Measurements from ENCODE around the gene GCK.
"Not testable (repeated sequence)": the region's sequence is repeated elsewhere in the genome, so short reads cannot be mapped to it uniquely, and the experiment has no call there.

The GCK gene

DNA sequence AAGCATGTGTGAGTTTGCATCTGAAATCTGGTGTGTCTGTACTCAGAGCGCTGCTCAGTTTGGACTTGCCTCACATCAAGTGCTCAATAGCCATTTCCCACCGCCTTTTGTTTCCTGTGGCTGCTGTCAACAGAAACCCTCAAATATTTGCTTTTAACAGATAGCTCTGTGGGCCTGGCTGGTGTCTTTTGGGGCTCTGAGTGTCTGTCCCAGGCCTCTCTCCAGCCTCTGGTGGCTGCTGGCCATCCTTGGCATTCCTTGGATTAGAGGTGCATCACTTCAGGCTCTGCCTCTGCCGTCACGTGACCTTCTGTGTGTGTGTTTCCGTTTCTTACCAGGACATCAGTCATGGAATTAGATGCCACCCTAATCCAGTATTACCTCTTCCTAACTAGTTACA lies 20.9 kb upstream of the GCK start:
- in situ Hi-C loops (cut with MboI; ENCODE audit: low sequenced_read_pairs), result no loop called here

DNA sequence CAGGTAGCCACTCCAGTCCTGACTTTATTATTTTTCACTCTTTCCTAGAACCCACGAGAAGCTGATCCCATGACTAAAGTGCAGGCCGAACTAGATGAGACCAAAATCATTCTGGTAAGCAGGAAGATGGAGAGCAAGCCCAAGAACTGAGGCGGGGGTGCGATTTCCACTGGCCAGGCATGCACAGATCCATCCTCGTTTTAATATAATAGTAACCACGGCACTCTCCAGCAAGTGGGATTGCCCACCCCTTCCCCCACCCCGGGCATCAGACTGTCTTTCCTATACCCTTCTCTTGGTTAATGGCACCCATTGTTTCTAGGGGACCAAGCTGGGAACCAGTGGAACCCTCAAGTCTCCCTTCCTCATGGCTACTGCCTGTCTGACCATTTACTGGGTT lies 18.8 kb upstream of the GCK start:
- in situ Hi-C loops (cut with MboI; ENCODE audit: low sequenced_read_pairs), result no loop called here

DNA sequence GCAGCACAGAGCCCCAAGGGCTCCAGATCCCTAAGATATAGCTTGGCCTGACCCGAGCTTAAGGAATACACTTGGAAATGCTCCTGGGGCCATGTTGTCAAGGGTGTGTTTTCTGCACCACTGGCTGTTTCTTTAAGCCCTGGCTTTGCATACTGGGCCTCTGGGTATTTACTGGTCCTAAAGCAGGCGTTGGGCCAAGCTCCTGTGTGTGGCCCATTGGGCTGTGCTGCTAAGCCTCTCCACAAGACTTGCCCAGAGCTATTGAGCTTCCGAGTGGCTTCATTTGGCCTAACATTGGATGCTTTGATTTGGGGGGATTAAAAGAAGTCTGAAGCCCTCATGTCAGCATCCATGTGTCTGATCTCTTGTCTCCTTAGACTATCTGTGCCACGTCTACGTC lies 16.8 kb upstream of the GCK start:
- in situ Hi-C loops (cut with MboI; ENCODE audit: low sequenced_read_pairs), result no loop called here

DNA sequence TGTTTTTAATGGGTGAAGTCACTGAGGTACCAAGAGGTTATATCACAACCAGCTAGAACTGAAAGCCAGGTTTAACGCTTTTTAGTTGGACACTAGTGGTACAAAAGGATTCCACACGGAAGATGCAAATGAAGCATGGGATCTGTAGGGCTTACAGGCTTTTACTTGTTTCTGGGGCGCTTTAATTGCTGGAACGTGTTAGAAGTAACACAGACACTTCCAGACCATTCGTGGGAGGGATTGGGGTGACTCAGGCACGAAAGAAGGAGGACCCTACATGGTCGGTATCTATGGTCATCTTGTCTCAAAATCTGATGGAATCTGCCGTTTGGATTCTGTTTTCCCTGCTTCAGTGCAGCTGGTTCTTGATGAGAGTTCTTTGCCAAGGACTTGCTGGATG lies 12.6 kb upstream of the GCK start:
- in situ Hi-C loops (cut with MboI; ENCODE audit: low sequenced_read_pairs), result no loop called here

DNA sequence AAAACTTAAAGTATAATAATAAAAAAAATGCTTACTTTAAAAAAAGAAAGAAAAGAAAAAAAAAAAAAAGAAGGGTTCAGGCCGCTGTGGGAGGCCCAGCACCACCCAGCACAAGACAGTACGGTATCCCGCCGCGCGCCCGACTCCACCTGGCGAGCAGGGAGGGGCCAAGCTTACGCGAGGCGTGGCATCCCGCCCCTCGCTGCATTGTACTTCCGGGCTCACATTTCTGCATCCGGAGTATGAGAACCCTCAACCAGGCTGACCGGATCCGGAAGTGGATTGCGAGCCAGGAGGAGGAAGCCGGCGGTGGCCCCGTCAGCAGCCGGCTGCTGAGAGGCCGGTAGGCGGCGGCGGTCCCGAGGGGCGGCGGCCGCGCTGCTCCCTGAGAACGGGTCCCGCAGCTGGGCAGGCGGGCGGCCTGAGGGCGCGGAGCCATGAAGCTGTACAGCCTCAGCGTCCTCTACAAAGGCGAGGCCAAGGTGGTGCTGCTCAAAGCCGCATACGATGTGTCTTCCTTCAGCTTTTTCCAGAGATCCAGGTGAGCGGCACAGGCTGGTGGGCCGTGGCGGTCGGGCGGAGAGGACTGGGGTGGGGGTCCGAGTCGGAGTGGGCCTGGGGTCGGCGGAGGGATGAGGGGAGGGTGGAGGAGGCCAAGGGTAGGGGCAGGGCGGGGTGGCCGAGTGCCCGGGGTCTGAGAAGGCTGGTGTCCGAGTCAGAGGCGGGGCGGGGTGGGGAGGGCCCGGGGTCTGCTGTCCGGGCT lies 11.6 kb upstream of the GCK start, which contains the start of gene YKT6:
Gene YKT6 (plus strand): TSS at position 280 of the 763 bp plus-strand sequence. CDS start 158 bp downstream, at position 438.
- in situ Hi-C loops (cut with MboI; ENCODE audit: low sequenced_read_pairs), result no loop called here

DNA sequence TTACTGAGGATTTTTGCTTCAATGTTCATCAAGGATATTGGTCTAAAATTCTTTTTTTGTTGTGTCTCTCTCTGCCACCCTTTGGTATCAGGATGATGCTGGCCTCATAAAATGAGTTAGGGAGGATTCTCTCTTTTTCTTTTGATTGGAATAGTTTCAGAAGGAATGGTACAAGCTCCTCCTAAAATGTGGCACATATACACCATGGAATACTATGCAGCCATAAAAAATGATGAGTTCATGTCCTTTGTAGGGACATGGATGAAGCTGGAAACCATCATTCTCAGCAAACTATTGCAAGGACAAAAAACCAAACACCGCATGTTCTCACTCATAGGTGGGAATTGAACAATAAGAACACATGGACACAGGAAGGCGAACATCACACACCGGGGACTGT lies 10.9 kb upstream of the GCK start:
- in situ Hi-C loops (cut with MboI; ENCODE audit: low sequenced_read_pairs), result not testable (repeated sequence)

DNA sequence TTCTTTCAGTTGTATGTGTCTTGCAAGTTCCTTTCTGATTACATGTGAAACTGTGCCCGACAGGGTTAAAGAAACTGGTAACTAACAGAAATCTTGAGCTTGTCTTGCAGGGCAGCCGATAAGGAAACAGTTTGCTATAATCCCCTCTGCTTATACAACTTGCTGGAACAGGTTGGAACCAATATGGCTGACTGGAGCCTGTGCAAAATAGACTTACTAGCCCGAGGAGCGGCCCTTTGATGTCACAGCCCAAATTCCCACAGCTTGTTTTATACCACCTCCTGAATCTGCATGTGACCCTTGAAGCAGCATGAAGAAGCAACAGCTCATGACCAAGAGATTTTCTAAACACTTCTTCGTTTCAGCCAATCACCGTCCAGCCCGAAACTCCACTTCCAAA lies 8.2 kb upstream of the GCK start:
- in situ Hi-C loops (cut with MboI; ENCODE audit: low sequenced_read_pairs), result no loop called here

DNA sequence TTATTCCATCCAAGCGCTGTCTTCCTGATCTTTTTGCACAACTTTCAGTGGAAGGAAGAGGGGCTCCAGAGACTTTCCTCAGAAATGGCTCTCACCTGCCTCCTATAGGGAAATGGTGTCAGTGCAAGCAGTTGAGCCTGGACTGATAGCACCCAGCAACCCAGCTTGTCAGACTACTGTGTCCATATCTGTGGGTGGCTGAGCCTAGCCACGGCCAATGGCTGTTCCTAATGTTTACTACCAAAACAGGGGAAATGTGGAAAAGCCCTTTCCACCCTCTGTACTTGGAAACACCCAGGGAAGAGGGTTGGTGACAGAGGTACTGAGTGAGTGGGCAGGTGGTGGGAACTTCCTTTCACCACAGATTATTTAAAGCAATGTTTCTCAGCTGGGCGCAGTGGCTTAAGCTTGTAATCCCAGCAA lies 7.2 kb upstream of the GCK start:
- in situ Hi-C loops (cut with MboI; ENCODE audit: low sequenced_read_pairs), result no loop called here

DNA sequence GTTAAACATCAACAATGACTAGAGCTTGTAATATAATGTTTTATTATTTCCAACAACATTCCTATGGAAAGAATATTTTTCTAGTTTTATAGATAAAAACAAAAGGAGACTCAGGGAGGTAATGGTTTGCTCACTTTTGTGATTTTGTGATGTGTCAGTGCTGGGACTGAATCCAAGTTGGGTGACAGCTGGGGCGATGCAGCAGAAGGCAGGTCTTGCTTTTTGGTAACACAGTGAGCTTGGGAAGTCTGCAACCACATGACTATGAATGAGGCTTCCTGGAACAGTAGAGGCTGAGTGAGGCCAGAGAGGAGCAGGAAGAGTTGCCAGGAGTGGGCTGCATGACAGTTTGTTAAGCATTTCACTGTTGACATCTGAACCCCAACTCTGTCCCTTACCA lies 6.7 kb upstream of the GCK start:
- in situ Hi-C loops (cut with MboI; ENCODE audit: low sequenced_read_pairs), result no loop called here

DNA sequence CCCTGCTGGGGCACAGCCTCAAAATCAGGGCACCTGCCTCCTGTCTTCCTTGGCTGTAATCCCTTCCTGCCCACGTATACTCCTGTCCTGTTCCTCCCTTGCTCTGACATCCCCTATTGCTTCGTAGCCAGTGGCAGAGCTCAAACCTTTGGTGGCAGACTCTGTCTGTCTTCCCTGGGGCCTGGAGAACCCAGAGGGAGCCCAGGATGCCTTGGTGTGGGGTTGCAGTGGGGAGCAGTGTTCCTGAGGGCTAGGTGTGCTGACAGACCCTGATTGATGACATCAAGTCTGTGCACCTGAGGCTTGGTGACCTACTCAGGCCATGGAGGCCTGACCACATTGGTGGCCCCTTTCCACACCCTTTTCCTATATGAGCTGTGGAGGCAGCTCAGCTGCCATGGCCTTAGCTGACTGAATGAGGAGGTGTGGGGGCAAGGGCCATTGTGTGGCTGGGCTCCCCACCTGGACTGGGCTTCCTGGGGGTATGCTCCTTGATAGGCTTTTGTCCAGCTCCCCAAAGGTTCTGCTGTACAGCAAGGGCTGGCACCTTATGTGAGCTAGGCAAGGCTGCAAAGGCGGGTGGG lies 5.4 kb upstream of the GCK start:
- in situ Hi-C loops (cut with MboI; ENCODE audit: low sequenced_read_pairs), result no loop called here

DNA sequence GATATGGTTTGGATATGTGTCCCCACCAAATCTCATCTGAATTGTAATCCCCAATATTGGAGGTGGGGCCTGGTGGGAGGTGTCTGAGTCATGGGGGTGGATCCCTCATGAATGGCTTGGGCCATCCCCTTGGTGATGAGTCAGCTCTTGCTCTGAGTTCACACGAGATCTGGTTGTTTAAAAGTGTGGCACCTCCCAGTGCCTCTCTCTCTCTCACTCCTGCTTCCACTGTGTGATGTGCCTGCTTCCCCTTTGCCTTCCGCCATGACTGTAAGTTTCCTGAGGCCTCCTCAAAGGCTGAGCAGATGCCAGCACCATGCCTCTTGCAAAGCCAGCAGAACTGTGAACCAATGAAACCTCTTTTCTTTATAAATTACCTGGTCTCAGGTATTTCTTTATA lies 4.8 kb upstream of the GCK start:
- in situ Hi-C loops (cut with MboI; ENCODE audit: low sequenced_read_pairs), result no loop called here

DNA sequence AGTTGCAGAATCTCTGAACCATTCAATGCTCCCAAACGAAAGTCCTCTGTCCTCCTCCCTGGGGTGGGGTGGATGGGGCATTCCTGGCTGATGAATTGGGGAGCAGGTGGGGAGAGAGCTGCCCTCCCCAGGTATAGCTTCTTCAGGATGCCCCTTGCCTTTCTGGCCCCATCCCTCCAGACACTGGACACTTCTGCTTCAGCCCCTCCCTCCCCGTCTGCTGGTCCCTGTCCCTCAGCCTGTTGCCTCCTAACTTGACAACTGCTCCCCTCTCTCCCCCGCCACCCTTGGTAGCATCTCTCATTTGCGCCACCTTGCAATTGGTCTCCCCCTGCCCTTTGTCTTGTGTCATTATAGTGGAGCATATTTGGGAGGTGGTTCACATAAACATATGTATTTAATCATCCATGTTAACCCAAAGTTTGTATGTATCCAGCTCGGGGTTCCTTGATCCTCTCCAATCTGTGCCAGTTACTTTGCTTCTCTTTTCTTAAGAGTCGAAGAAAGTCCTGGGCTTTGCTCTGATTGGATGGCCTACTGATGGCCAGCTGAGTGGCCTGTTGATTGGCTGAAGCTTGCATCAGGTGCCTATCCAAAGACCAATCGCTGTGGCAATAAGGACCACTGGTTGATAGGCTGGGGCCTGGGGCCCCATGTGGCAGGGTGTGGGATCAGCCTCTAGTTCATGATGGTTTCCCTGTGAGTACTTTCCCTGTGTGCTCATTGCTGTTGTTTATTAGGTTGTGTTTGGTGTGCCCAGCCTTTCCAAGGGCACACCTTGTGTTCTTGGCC lies 4.0 kb upstream of the GCK start:
- in situ Hi-C loops (cut with MboI; ENCODE audit: low sequenced_read_pairs), result no loop called here

DNA sequence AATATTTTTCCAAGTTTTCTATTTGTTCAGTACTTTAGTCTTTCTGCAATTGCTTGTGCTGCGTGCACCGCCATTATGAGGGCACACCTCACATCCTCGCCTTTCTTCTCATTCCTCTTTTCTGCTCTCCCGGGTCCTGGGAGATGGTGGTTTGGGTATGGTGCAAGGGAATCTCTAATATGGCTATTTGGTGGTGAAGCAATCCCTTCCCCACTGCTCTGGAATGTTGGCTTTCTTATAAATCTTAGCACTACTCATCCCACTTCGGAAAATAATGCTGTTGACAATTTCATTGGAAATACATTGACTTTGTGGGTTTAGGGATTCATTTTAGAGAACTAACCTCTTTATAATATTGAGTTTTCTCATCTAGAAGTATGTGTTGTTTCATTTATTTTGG lies 1.9 kb upstream of the GCK start:
- in situ Hi-C loops (cut with MboI; ENCODE audit: low sequenced_read_pairs), result no loop called here

DNA sequence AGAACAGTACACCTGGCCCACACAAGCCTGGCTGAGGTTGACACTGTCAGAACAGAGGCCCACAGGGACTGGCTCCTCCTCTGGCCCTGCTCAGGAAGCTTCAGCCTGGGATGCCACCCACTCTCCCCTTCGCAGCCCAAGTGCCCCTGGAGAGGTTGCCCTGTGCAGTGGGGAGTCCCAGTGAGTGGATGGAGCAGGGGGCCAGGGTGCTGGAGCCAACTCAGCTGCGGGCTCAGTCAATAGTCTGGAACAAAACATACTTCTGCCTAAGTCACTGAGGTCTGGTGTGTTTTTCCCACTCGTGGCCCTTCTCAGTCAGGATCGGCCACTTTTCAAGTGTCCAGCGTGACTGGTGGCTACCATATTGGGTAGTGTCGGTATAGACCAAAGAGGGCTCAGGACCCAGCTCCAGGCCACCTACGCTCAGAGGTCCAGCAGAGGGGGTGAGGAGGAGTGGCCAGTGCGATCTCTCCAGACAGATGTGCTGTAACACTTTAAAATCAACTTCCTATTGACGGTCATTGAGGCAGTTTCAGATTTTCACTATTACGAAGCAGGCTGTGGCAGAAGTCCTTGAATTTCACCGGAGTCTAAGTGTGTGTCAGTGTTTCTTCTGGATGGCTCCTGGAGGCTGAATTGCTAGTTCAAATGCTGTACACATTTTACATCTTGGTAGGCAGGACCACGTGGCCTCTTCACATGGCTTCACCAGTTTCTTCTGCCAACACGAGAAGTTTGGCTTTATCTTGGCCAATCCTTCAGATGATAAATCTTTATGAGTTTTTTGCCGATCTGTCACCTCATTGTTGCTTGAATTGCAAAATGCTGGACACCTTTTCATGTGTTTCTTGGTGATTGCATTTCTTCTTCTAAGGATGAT lies 994 bp upstream of the GCK start:
- in situ Hi-C loops (cut with MboI; ENCODE audit: low sequenced_read_pairs), result no loop called here

DNA sequence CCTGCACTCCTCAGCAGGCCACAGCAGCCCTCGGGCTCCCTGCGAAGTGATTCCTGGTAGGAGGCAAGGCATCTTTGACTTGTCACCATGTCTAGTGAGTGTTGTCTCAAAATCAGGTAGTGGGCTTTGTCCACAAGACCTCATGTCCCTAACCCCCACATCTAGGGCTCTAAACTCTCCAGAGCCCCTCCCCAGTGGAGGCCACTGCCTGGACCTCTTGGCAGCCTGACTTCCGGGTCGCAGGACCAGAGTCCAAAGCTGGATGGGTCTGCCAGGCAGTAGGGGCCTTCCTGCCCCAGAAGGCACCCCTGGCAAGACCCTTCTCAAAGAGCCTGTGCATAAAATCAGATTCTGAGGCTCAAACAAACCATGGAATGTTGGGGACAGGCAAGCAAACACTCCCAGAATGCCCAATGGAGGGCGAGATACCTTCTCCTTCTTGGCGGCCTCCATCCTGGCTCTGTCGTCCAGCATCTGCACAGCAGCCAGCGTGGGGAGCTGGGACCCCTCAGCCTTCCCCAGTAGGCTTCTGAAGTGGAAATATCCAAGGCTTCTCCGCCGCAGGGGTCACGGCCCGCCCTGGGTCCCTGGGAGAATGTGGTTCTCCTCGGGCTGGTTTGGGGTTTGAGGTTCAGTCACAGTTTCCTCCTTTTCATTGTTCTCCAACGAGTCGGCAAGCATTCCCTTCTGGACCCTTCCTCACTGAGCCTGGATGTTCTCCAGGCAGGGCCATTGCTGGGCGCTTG lies 586 bp downstream of the GCK start:
- in situ Hi-C loops (cut with MboI; ENCODE audit: low sequenced_read_pairs), result no loop called here

DNA sequence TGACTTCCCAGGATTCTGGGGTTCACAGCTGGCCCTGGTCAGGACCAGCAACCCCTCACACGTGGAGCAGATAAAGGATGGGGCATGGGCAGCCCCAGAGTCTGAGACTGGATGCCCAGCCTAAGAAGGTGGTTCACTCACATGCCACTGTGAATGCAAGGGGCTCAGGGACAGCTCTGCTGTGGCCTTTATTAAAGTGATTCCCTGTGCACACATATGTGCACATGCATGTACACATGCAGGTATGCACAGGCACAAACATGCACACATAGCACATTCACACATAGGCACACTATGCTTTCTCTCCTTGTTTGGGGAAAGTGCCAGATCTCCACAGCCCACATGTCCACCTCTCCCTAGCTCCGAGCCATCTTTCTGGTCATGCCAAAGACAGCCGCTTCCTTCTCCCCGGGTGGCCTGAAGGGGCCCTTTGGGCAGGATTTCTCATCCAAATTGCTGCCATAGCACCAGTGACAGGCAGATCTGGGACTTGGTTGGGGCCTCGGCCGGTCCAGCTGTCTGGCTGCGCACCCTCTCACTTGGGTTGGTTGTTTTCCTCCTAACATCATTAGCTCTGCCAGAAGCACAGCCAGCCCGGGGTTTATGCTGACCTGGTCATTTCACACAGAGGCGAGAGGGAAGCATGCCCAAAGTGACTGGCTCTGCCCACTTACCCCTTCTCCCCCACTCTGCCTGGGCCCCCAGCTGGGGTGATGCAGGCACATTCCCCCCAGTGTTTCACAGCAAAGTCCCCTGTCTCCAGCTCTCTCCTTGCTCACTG lies 1.4 kb downstream of the GCK start:
- in situ Hi-C loops (cut with MboI; ENCODE audit: low sequenced_read_pairs), result no loop called here

DNA sequence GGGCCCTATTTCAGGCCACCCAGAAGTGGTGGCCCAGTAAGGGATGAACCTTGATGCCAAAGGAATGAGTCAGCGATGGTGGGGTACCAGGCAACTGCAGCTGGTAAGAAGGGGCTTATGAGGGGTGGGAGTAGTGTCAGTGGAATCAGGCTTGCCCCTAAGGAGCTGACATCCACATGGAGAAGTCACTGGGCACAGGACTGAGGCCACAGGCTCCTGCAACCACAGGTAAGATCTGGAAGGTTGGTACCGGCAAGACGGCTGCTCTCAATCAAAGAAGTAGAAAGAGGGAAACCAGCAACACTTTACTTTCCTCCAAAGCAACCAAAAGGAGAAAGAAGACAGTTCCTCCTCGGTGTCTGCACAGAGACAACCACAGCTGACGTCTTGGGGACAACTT lies 2.5 kb downstream of the GCK start:
- in situ Hi-C loops (cut with MboI; ENCODE audit: low sequenced_read_pairs), result no loop called here

DNA sequence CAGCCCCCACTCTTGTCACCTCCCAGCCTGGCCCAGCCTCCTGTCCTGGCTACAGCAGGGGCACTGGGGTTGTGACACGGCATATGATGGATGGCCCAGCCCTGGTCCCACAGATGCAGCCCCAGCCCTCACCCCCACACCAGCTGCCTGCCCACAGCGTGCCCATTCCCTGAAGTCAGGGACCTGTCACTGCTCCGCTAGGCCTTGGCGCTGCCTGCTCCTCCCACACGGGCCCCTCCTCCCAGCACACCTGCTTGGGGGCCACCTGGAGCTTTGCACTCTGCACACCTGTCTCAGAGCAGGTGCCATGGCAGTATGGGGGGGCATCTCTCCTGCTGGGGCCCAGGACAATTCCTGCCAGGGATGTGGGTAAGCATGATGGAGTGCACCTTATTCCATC lies 3.5 kb downstream of the GCK start:
- in situ Hi-C loops (cut with MboI; ENCODE audit: low sequenced_read_pairs), result no loop called here

DNA sequence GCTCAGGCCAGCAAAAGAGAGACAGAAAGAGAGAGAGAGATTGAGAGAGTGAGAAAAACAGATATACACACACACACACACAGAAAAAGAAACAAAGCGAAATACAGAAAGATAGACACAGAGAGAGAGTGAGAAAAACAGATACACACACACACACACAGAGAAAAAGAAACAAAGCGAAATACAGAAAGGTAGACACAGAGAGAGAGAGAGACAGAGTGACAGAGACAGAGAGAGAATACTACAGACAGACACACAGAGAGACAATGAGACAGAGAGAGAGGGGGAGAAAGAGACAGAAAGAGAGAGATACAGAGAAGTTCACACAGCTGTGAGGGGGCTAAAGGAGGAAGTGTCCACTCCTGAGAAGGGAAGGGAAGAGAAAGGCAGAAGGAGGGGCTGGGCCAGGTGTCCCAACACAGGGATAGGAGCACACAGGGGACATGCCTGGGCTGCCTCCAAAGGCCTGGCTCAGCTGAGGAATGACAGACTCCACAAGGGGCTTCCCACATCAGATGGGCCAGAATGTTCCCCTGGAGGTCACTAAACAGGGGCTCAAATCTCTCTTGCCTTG lies 4.3 kb downstream of the GCK start:
- in situ Hi-C loops (cut with MboI; ENCODE audit: low sequenced_read_pairs), result no loop called here
